NCI-H2107 (cell line): ENCODE measurements around the gene AFAP1.

Experiments used
- DNase-seq: peaks from one replicate; lab custom pipeline; 2025; lab: John Stamatoyannopoulos, UW

The AFAP1 gene

DNA sequence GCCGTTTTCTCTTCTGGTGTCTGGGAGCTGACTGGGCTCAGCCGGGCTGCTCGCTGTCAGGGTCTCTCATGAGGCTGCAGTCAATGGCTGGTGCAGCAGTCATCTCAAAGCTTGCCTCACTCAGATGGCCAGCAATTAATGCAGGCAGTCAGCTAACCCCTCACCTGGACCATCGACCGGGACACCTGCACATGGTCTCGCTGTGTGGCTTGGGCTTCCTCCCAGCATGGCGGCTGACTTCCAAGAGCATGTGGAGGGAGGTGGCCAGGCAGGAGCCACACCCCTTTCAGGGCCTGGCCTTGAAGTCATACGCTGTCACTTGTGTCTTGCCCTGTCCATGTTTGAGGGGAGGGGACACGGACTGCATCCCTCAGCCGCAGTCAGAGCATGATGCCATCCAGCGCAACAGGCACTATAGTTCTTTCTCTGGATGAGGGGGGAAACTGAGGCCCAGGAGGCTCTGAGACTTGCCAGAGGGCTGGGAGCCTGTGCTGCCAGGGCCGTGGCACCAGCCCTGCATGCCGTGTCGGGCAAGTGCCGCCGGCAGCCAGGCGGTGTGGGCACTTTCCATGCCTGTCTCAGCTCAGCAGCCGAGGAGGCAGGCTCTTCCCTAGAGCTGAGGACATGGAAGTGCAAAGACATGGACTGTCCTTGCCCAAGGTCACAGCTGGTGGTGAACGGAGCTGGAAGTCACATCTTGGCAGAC is 201.8 kb downstream of the AFAP1 start:
- no peak for DNase-seq

DNA sequence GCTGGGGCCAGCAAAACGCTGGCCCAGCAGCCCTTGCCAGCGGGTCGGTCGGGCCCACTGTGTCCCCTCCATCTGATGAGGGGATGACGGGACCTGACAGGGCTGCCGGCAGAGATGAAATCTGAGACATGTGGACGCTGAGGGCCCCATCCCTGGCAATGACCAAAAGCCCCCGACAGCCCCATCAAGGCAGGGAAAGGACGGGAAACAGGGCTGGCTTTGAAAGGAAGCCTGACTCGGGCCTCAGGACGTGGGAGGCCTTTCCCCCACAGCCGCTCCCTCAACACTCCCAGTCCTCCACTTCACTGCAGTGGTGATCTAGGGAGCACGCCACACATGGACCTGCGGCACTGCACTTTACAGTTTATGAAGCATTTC is 202.4 kb downstream of the AFAP1 start:
- DNase-seq, result no peak

DNA sequence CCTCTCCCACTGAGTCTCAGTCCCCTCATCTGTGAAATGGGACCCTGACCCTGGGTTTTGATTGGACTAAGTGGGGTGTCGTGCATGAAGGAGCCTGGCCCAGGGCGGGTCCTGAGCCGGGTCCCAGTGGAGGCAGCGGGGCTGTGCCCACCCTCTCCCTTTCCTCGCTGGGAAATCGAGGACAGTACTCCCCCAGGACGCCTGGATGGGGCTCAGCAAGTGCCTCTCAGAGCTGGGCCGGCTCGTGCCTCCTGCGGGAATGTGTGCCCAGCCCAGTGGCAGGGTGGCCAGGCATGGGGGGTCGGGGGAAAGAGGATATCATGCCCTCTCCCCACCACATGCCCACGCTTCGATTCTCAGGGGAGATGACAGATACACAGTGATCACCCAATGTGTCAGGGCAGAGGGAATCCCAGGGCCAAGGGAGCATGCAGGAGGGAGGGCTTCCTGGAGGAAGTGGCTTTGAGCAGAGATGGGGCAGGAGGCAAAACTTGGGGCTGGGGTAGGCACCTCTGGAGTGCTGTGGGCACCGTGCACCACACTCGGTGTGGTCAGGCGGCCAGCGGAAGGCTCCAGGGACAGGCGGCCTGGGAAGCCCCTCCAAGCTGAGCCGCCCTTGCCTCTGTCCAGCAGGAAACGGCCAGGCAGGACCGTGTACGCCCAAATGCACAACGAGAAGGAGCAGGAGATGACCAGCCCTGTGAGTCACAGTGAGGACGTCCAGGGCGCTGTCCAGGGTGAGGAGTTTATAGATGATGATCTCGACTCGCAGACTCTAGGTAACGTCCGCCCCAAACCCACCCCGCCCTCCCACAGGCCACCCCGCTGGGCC is 203.0 kb downstream of the AFAP1 start:
- no peak for DNase-seq

DNA sequence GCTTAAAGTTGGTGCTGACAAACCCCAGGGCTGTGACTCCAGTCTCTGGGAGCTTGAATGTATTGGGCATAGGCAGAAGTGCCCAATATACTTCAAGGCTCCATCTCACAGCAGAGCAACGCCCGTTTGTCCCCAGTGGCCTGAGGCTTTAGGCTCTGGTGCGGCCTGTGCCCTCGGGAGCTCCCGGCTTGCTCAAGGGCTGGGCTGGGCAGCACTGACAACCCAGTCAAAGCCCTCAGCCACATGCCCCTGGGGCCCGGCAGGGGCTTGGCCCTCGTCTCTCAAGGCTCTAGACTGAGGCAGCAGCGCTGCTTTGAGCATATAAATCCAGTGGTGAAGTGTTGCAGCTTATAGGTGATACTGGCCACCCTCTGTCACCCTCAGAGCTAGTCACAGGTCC is 203.7 kb downstream of the AFAP1 start:
- DNase-seq, result no peak

DNA sequence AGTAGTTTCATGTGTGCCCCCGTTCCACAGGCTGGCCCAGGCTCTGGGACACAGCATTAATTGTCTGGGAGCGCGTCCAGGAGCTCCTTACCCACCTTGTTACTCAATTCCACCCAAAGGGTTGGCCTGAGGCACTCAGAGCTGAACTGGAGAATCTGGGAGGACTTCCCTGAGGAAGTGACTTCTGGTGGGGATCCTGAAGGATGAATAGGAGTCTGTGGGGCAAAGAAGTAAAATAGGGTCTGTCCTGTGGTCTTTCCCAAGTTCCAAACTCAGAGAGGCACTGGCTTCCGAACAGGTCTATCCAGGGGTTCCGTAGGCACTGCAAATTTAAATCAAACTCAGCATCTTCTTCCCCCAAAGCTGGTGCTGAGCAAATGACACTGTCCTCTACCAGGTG is 204.3 kb downstream of the AFAP1 start:
- DNase-seq, result no peak

DNA sequence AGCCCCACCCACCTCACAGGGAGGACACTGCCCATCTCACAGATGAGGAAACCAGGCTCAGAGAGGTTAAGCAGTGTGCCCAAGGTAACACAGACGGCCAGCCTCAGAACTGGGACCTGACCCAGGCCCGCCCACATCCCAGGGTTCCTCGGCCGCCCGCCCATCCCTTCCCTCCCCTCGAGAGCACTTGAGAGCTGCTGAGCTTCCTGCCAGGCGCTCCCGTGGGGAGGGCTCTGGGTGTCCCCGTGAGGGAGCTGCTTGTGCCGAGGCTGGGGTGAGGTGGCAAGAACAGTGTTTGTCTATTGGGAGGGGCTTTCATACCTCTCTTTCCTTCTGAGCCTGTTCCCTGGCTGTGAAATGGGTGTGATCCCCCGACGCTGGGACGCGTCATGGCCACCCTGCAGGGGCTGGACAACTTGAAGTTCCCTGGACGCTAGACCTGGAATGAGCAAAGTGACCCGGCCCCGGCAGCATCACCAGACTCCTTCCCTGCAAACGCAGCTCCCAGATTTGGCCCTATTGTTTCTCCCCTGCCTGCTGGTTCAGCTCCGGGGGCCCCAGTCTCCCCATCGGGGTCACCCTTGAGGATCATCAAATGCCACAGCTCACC is 204.9 kb downstream of the AFAP1 start:
- no peak for DNase-seq

DNA sequence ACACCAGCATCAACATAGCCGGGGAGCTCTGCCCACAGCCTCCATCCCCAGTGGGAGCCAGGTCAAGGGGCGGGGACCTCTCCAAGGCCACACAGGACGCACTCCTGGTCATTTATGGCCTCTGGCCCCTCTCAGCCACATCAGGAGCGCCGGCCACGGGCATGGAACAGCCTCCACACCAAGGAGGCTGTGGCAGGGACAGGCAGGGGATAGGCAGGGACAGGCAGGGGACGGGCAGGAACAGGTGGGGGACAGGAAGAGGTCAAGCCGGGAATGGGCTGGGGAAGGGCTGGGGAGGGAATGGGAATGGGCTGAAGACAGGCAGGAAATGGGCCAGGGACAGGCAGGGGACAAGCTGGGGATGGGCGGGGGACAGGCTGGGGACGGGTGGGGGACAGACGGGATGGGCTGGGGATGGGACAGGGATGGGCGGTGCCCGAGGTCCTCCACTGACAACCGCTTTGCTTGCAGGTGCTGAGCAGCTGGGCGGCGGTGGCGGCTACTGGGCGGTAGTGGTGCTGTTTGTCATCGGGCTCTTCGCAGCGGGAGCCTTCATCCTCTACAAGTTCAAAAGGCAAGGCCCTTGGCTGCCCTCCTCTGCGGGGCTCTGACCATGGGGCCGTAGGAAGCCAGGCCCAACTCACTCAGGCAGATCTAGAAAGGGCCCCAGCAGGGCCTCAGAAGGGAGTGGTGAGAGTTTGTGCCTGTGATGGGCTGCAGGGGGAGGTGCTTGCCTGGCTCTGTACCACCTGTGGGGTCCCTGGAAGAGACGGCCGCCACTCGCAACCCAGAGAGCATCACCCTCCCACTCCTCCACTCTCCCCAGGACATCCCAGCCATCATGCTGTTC is 205.6 kb downstream of the AFAP1 start:
- no peak for DNase-seq

DNA sequence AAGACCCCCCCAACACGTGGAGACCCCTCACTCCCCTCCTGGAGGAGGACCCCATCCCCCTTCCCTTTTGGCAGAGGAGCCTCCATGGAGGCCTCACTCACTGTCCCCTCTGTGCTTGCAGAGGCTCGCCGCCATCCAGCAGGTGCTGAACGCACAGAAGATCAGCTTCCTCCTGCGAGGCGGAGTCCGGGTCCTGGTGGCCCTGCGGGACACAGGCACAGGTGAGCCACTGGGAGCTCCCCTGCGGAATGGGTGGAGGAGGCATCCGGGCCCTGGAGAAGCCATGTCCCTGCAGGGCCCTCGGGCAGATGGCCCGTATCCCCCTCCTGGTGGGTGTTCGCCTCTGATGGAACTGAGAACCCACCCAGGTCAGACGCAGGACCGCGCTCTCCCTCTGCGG is 206.5 kb downstream of the AFAP1 start:
- DNase-seq, result no peak

DNA sequence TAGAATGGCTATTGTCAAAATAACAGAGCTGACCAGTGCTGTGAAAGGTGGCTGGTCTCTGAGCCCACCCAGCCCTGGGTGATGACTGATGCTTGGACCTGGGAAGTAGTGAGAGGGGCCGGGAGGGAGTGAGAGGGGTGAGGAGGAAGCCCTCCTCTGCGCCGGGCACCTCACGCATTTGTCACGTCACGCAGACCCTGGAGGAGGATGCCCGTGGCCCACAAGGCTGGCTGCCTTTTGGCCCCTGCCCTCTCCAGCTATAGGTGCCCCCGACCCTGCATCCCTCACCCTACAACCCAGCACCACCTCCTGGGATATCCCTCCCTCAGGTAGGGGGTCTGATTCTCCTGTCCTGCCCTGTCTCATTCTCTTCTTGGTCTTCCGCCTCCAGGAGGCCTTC is 207.4 kb downstream of the AFAP1 start:
- no peak for DNase-seq

DNA sequence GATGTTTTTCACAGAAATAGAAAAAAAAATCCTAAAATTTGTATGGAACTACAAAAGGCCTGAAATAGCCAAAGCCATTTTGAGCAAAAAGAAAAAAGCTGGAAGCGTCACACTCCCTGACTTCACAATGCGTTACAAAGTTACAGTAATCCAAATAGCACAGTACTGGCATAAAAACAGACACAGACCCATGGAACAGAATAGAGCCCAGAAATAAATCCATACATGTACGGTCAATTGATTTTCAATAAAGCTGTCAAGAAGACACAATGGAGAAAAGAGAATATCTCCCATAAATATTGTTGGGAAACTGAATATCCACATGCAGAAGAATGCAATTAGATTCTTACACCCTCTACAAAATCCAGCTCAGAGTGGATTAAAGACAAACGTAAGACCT is 208.2 kb downstream of the AFAP1 start:
- DNase-seq, result no peak

DNA sequence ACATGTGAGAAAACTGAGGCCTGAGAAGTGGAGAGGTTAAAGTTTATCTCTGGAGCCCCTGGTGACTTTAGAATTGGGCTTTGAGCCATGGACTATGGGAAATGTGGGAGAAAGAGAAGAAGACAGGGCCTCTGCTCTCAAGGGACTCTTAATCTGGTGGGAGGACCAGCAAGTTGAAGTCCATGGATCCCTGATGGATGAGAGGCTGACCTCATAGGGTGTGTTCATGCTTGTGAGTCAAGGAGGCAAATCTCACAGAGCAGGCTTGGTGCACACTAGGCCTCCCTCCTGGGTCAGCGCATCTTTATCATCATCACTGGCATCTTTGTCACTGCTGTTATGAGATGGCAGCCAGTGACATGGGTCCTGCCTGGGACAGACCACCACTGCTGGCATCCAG is 211.9 kb downstream of the AFAP1 start:
- no peak for DNase-seq

DNA sequence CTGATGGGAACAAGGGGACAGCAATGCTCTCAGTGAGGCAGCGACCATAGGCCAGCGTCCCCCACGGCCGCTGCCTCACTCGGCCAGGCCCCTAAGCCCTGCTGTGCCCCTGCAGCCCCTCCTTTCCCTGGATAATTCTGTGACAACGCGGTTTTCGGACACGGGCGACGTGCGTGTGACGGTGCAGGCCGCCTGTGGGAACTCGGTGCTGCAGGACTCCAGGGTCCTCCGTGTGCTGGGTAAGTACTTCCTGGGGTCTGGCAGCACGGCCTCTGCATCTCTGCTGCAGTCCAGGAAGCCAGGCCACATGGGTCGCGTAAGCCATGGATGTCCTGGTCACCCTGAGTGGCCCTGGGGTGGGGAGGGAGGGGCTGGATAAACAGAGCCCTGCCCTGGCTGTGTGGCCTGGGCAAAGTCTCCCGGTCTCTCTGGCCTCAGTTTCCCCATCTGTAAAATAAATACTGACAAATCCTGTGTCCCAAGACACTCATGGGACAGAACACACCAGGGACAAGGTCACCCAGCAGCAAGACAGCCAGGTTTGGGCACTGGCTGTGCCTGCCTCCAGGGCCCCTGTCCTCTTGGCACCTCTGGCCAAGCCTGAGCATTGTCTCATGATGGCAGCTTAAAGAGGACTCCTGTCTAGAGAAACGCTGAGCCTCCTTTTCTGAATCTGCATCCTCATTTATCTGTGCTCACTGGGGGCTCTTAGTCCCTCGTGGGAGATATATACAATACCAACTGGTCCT is 212.8 kb downstream of the AFAP1 start:
- no peak for DNase-seq

DNA sequence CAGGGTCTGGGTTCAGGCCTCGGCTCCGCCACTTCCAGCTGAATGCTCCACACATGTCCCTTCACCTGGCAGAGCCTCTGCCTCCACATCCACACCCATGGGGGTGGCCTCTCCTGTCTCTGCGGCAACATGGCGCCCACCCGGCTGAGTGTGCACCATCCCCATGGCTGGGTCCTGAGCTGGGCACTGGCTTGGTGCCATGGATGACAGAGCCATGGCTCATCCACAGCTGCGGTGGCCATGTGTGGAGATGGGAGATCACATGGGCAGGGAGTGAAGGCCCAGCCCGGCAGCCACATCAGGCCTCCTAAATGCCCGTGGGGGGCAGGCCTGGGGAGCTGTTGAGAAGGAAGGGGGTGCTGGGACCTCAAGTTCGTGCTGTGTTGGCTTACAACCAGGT is 213.7 kb downstream of the AFAP1 start:
- no peak for DNase-seq

DNA sequence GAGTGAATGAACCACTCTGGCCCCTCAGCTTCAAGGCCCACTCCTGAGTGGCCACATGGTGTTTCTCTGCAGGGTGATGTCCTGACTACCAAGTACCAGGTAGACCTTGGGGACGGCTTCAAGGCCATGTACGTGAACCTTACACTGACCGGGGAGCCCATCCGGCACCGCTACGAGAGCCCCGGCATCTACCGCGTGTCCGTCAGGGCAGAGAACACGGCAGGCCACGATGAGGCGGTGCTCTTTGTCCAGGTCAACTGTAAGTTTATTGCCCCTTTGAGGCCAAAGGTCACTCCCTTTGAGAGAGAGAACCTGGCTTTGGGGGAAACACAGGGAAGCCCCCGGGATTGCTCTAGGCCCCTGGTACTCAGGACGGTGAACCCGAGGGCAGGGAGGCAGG is 216.0 kb downstream of the AFAP1 start:
- DNase-seq, result no peak

DNA sequence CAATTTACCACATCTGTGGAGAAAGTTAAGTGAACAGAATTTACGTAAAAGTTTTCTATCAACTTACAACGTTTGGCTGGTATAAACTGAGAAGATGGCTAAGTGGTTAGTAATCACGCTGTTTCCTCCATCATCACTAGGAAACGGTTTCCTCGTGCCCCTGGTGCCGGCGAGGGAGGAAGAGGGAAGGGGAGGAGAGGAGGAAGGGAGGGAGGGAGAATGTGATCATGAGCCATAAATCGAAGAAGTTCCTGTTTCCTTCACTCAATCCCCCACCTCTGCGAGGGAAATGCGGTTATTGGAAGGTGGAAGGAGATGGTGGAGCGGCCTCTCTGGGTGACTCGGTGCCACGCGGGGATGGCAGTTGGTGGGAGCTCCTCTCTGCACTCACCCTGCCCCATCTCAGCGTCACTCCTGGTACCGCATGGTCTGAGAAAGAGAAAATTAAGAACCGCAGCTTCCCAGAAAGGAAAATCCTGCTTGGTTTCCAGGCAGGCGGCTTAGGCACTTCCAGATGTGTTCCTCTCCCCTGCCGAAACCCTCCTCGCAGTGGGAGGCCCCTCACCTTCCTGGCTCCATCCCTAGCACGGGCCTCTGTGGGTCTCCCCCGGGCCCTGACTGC is 216.8 kb downstream of the AFAP1 start:
- DNase-seq, result no peak

DNA sequence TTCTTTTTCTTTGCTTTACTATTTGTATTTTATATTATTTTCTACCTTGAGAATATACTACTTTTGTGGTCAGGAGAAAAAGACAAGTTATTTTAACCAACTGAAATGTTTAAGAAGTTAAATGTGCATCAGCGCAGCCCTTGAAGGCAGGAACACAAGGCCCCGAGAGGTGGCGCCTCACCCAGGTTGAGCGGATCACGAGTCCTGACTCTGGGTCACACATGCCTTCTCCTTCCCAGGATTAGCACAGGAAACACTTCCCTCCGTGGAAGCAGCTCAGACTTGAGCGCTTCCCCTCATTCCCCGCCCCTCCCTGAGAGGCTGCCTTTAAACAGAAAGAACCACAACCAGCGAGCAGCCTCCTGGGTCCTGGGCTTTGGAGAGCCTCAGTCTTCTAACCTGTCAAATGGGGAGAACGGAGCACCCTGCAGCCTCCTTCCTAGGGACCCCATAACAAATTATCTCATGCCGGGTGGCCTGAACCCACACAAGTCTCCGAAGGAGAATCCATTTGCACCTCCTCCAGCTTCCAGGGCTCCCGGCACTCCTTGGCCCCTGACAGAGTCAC is 217.6 kb downstream of the AFAP1 start:
- DNase-seq, result no peak

DNA sequence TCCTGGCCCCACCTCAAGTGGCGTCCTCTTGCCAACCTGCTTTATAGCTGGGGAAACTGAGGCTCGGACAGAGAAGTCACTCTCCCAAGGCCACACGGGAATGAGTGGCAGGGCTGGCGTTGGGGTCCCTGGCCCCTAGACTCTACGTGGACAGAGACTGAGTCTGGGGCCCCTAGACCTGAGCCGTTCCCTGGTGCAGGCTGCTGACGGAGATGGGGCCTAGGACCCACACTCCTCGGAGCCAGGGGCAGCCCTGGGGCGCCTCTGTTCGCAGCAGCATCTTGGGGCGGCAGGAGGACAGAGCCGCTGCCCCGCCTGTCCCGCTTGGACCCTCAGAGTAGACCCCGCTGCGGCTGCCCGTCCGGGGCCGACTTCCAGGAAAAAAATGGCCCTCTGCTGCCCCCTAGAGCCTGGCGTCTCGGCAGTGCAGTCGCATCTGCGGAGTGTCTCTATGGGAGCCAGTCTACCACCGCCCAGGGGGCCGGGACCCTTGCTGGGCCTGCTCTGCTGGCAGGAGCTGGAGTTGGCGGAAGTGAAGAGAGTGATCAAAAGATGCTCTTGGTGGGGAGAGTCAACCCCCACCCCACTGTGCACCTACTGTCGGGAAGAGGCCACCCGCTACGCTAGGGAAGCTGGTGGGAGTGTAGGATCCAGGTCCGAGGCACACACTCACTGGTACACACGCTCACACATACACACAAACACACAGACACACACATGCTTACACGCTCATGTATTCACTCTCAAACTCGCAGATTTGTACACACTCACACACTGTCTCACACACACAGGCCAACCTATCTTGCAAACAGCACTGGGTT is 220.1 kb downstream of the AFAP1 start:
- DNase-seq, result no peak

DNA sequence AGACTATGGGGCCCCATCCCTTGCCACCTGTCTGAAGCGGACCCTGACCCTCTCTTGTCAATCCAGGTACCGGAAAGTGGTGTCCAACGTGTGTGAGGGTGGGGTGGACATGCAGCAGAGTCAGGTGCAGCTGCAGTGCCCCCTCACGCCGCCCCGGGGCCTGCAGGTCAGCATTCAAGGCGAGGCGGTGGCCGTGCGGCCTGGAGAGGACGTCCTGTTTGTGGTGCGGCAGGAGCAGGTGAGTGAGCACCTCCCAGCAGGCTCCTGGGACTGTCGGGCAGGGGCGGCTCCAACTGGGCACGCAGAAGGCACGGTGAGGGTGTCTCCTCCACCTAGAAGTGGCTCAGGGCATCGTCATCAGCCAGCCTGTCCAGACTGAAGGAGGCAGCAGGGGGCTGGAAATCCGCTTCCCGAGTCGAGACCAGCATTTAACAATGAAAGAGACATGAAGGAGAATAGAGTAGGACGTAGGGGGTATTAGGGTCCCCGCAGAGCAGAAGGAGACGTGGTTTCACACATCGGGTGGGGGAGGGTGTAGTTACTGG is 221.6 kb downstream of the AFAP1 start:
- DNase-seq, result no peak

DNA sequence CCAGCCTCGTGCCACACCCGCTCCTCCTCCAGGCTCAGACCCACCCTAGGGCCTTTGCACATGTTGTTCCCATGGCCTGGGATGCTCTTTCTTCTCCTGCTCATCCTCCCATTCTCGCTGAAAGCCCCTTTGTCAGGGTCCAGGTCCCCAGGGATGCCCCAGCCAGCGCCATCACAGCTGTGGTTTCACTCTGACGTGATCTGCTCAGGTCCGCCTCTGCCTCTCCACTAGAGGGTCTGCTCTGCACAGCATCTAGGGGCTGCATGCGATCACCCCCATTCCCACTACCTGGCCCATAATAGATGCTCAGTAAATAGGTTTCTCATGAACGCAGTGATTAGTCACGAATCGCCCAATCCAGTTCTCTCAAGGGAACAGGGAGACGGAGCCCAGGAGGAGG is 222.5 kb downstream of the AFAP1 start:
- DNase-seq, result no peak
